ENCODE results near the gene XPA. TPM values are rescaled to one million over a fixed set of nuclear protein-coding genes. Genes with fewer than 3 reads are reported as not detected.

XPA gene
- total and polyA plus RNA-seq, 2 experiments from 2014 or later = 21.1 to 31.5 TPM

- Histone ChIP-seq H3K4me3 (peak overlapping the region; percentile 11), H3K27ac (no peak overlapping the region), H3K4me1 (ENCODE audit: low read depth) (no peaks in the 10 kb centered on the region), H3K9me3 (ENCODE audit: low read depth) (no peaks in the 10 kb centered on the region), H3K27me3 (peaks cover 45% of the 10 kb centered on the region), H3K36me3 (no peaks in the 10 kb centered on the region)
- DNase-seq (ENCODE audit: low read depth in 1 of 2, low spot score in 1 of 2) = peak; percentile 61 to 63
- peak; percentile 15 for TF ChIP-seq CTCF (IDR thresholded peaks at IDR 0.05; ENCODE audit: low read depth, low read length)
These were observed 44.0 kb upstream of the XPA start for GRCh38 chr9:97740848-97741821.

- peaks cover 31% of the 10 kb centered on the region for H3K27me3 ChIP-seq
- H3K4me3 ChIP-seq = no peak overlapping the region
- no peaks in the 10 kb centered on the region for H3K4me1 ChIP-seq (ENCODE audit: low read depth)
- no peak for DNase-seq (ENCODE audit: low read depth in 1 of 2, low spot score in 1 of 2)
- TF ChIP-seq CTCF (IDR thresholded peaks at IDR 0.05; ENCODE audit: low read depth, low read length) = no peak
- H3K36me3 ChIP-seq = no peaks in the 10 kb centered on the region
- no peak overlapping the region for H3K27ac ChIP-seq
- H3K9me3 ChIP-seq (ENCODE audit: low read depth) = no peaks in the 10 kb centered on the region
These were observed 40.3 kb upstream of the XPA start for GRCh38 chr9:97737429-97737828.

- no peak overlapping the region for H3K4me3 ChIP-seq
- H3K4me1 ChIP-seq (ENCODE audit: low read depth) = no peaks in the 10 kb centered on the region
- no peaks in the 10 kb centered on the region for H3K9me3 ChIP-seq (ENCODE audit: low read depth)
- H3K27ac ChIP-seq = no peak overlapping the region
- DNase-seq (ENCODE audit: low read depth in 1 of 2, low spot score in 1 of 2) = no peak
- H3K36me3 ChIP-seq = no peaks in the 10 kb centered on the region
- no peak for TF ChIP-seq CTCF (IDR thresholded peaks at IDR 0.05; ENCODE audit: low read depth, low read length)
- H3K27me3 ChIP-seq = peaks cover 16% of the 10 kb centered on the region
These were observed 38.0 kb upstream of the XPA start for GRCh38 chr9:97735070-97735600.

- no peaks in the 10 kb centered on the region for H3K36me3 ChIP-seq
- H3K9me3 ChIP-seq (ENCODE audit: low read depth) = no peaks in the 10 kb centered on the region
- no peak for TF ChIP-seq CTCF (IDR thresholded peaks at IDR 0.05; ENCODE audit: low read depth, low read length)
- no peak overlapping the region for H3K4me3 ChIP-seq
- H3K4me1 ChIP-seq (ENCODE audit: low read depth) = peaks cover 11% of the 10 kb centered on the region
- H3K27me3 ChIP-seq = peaks cover 14% of the 10 kb centered on the region
- no peak overlapping the region for H3K27ac ChIP-seq
- DNase-seq (ENCODE audit: low read depth in 1 of 2, low spot score in 1 of 2) = no peak
These were observed 29.6 kb upstream of the XPA start for GRCh38 chr9:97726716-97727115.

GRCh38 chr9:97723819-97724218 is 26.7 kb upstream of the XPA start:
- no peak for TF ChIP-seq CTCF (IDR thresholded peaks at IDR 0.05; ENCODE audit: low read depth, low read length)

More at GRCh38 chr9:97723819-97724218, 26.7 kb upstream of the XPA start:
- H3K9me3 ChIP-seq (ENCODE audit: low read depth) = no peaks in the 10 kb centered on the region
- H3K27me3 ChIP-seq = peaks cover 19% of the 10 kb centered on the region
- peaks cover 11% of the 10 kb centered on the region for H3K4me1 ChIP-seq (ENCODE audit: low read depth)
- no peak overlapping the region for H3K4me3 ChIP-seq
- H3K36me3 ChIP-seq = no peaks in the 10 kb centered on the region
- no peak overlapping the region for H3K27ac ChIP-seq
- no peak for DNase-seq (ENCODE audit: low read depth in 1 of 2, low spot score in 1 of 2)

Data from cardiac muscle cell (in vitro differentiated cells and primary cell).